ENCODE results near the gene TBX1.
"Not testable (repeated sequence)": the region's sequence is repeated elsewhere in the genome, so short reads cannot be mapped to it uniquely, and the experiment has no call there.

TBX1 gene

DNA sequence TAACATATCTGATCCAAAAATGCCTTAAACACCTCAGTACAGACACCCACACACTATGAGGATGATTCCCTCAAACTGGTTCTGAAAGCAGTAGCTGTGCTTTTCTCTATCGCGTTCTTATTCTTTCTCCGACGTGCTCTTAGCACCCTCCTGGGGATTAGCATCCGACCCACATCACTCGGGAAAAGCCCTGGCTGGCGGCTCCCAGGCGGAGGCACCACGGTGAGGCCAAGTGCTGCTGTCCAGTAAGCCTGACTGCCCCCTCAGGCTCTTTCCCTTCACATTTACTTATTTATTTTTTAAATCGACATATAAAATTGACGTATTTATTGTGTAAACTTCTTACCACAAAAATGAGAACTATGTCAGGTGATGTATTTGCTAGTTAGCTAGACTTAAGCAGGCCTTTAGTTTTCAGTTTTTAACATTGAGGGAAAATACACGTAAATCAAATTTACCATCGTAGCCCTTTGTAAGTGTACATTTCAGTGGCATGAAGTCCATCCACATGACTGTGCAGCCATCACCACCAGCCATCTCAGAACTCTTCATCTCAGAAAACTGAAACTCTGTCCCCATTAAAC is 19.2 kb downstream of the TBX1 start:
- DNase-seq (ENCODE audit: extremely low read depth in 1 of 2, low read depth in 1 of 2), result no peak

DNA sequence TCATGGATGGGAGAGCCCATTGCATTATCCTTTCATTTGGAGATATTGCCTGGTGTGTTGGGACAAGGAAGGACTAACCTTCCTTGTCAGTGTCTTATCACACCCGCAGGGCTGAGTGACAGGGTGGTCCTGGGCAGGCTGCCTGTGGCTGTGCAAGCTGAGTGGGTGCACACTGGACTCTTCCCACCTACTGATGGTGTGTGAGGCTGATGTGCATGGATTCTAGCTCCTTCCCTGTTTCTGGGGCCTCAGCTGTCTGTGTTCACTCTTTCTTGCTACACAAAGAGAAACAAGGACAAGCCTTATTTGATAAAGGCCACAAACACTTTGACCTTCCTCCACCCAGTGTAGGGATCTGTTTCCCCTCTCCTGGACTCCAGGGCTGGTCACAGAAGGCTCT is 22.0 kb downstream of the TBX1 start:
- DNase-seq (ENCODE audit: extremely low read depth in 1 of 2, low read depth in 1 of 2), result no peak

GRCh38 chr22:19783586-19784383 is 23.2 kb downstream of the TBX1 start:
- no peak for DNase-seq (ENCODE audit: extremely low read depth in 1 of 2, low read depth in 1 of 2)

- DNase-seq (ENCODE audit: extremely low read depth in 1 of 2, low read depth in 1 of 2), result no peak
Observed at GRCh38 chr22:19784384-19785175, 24.0 kb downstream of the TBX1 start.

GRCh38 chr22:19785461-19786263 is 25.1 kb downstream of the TBX1 start:
- DNase-seq (ENCODE audit: extremely low read depth in 1 of 2, low read depth in 1 of 2), result no peak

DNA sequence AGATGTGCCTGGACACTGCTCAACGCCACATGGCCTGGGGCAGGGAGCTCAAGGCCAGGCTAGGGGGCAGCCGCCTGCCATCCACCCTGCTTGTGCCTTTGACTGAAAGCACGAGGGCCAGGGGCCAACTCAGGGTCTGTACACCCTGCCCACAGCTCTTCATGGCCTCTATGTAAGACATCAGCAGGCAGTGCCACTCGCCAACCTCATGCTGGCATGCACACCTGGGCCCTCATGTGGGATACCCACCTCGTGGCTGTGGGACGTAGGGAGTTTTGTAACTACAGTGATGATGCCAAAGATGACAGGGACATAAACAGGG is 25.6 kb downstream of the TBX1 start:
- DNase-seq (ENCODE audit: extremely low read depth in 1 of 2, low read depth in 1 of 2), result no peak

- DNase-seq (ENCODE audit: extremely low read depth in 1 of 2, low read depth in 1 of 2), result no peak
Observed at GRCh38 chr22:19786959-19787848, 26.6 kb downstream of the TBX1 start.

DNA sequence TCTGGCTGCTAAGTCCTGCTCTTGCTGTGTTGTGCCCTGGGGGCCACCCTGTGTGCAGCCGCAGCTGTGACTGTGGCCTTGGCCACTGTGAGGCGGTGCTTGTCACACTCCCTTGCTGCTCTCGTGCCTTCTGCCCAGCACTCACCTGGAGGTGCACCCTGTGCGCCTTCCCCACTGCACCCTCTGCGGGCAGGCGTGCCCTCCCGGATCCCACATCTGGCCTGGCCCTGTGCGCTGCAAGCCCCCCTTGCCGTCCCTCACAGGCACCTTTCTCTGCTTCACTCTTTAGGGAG is 27.2 kb downstream of the TBX1 start:
- no peak for DNase-seq (ENCODE audit: extremely low read depth in 1 of 2, low read depth in 1 of 2)

GRCh38 chr22:19788661-19789225 is 28.2 kb downstream of the TBX1 start:
- no peak for DNase-seq (ENCODE audit: extremely low read depth in 1 of 2, low read depth in 1 of 2)

GRCh38 chr22:19789406-19789805 is 28.8 kb downstream of the TBX1 start:
- no peak for DNase-seq (ENCODE audit: extremely low read depth in 1 of 2, low read depth in 1 of 2)

DNA sequence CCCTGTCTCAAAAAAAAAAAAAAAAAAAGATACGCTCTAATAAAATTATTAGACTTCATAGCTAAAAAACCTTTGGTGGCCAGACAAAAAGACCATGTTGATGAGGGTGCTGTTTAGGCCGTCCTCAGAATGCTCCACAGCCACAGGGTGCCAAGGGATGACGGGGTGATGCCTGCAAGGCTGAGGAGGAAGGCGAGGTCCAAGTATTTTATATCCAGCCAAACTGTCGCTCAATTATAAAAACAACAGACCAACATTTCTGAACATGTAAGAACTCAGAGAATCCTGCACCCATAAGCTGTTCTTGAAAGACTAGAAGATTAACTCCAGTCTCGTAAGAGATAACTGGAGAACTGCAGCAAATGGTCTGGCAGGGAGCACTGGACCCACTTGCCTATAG is 29.2 kb downstream of the TBX1 start:
- DNase-seq (ENCODE audit: extremely low read depth in 1 of 2, low read depth in 1 of 2), result no peak

DNA sequence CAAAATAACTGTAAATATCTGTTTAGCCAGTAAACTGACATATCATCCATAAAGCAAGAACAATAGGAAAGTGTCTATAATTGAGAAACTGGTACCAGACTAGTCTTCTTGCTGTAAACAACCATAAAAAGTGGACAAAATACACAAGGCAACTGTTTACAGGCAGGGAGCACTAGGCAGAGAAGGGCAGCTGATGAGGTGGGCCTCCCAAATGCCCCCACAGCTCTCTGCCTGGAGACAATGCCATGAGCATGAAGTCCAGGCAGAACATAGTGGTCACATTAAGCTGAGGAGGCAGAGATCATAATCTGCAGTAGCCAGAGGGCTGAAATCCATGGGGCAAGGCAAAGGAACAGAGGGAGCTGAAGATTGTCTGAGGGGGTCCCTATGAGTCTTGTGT is 30.7 kb downstream of the TBX1 start:
- DNase-seq (ENCODE audit: extremely low read depth in 1 of 2, low read depth in 1 of 2), result no peak

DNA sequence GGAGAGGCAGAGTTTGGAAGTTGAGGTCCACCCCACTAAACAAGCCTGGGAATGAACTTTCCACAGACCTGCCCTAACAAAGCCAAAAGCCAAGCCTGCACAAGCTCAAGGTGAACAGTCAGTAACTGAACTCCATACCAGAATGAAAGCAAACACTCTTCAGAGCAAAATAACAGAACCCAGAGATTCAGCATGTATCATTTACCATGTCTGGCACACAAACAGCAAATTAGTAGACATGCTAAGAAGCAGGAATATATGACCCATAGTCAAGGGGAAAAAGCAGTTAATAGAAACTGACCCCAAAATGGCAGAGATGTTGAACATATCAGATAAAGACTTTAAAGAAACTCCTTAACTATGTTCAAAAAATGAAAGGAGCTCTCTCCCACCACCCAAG is 31.3 kb downstream of the TBX1 start:
- no peak for DNase-seq (ENCODE audit: extremely low read depth in 1 of 2, low read depth in 1 of 2)

DNA sequence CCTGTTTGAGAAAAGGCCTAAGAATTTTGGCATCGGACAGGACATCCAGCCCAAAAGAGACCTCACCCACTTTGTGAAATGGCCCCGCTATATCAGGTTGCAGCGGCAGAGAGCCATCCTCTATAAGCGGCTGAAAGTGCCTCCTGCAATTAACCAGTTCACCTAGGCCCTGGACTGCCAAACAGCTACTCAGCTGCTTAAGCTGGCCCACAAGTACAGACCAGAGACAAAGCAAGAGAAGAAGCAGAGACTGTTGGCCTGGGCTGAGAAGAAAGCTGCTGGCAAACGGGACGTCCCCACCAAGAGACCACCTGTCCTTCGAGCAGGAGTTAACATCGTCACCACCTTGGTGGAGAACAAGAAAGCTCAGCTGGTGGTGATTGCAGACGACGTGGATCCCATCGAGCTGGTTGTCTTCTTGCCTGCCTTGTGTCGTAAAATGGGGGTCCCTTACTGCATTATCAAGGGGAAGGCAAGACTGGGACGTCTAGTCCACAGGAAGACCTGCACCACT is 31.9 kb downstream of the TBX1 start:
- DNase-seq (ENCODE audit: extremely low read depth in 1 of 2, low read depth in 1 of 2), result not testable (repeated sequence)

- DNase-seq (ENCODE audit: extremely low read depth in 1 of 2, low read depth in 1 of 2), result no peak
Observed at GRCh38 chr22:19793161-19793560, 32.6 kb downstream of the TBX1 start.

GRCh38 chr22:19793661-19794310 is 33.2 kb downstream of the TBX1 start:
- no peak for DNase-seq (ENCODE audit: extremely low read depth in 1 of 2, low read depth in 1 of 2)

GRCh38 chr22:19795617-19796008 is 35.0 kb downstream of the TBX1 start:
- no peak for DNase-seq (ENCODE audit: extremely low read depth in 1 of 2, low read depth in 1 of 2)

DNA sequence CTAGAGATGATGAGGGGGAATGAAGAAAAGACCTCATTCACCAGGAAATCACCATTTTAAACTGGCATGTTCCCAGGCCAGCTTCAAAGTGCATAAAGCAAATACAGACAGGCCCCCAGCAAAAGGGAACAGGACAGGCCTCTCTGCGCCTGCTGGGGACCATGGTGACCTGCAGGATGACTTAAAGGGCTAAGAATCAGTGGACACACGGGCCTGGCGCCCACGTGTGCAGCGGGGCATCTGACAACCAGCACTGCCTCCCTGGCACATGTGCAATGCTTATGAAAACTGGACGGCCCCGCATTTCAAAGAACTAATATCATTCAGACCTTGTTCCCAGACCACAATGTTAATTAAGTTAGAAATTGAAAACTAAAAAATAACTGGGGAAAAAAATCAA is 35.6 kb downstream of the TBX1 start:
- DNase-seq (ENCODE audit: extremely low read depth in 1 of 2, low read depth in 1 of 2), result no peak

Measured in activated CD8-positive, alpha-beta memory T cell treated with anti-CD3 and anti-CD28 coated beads for 1 hour (primary cell).